ENCODE data around the gene LRRC46.

DNA sequence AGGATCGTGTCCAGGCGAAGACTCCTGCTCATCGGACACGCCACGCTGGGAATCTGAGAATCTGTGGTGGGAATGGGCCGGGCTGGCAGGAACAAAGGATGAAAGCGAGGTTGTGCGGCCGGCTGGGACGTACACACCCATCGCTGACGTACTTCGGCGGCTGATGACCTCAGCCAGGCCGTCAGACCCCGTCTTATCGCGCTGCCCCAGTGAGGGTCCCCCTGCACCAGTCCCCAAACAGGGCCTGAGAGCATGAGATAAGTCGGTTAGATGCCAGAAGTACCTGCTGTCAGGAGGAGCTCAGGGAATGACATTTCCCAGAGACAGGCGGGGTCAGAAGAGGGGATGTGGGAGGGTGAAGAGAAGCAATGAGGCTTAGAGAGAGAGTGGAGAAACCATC, 35.5 kb downstream of the LRRC46 start:
- TF ChIP-seq, protein P1, sequence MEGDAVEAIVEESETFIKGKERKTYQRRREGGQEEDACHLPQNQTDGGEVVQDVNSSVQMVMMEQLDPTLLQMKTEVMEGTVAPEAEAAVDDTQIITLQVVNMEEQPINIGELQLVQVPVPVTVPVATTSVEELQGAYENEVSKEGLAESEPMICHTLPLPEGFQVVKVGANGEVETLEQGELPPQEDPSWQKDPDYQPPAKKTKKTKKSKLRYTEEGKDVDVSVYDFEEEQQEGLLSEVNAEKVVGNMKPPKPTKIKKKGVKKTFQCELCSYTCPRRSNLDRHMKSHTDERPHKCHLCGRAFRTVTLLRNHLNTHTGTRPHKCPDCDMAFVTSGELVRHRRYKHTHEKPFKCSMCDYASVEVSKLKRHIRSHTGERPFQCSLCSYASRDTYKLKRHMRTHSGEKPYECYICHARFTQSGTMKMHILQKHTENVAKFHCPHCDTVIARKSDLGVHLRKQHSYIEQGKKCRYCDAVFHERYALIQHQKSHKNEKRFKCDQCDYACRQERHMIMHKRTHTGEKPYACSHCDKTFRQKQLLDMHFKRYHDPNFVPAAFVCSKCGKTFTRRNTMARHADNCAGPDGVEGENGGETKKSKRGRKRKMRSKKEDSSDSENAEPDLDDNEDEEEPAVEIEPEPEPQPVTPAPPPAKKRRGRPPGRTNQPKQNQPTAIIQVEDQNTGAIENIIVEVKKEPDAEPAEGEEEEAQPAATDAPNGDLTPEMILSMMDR (conservative IDR thresholded peaks at IDR 0.05; ENCODE audit: low read depth, low read length), result no peak
- TF ChIP-seq POLR2A (IDR thresholded peaks at IDR 0.05; ENCODE audit: low read depth, low read length) (no peak), NFE2L2 (IDR thresholded peaks at IDR 0.05; ENCODE audit: low read depth, low read length) (no peak)

Data from IMR-90 (cell line).